ENCODE results near the gene GPR18. TPM values are rescaled to one million over a fixed set of nuclear protein-coding genes. Genes with fewer than 3 reads are reported as not detected.

Gene GPR18
- total RNA-seq, 4 donors from 2014 or later: not detected

DNA sequence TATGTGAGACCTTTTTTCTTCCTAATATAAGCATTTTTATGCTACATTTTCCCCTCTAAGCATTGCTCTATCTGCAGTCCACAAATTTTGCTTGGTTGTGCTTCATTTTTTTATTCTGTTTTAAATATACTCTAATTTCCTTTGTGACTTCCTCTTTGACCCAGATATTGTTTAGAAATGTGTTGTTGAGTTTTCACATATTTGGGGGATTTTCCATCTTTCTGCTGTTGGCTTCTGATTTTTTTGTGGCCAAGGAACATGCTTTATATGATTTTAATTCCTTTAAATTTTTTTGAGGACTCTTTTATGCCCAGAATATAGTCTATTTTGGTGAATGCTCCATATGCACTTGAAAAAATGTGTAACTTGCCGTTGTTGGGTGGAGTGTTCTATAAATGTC lies 34.6 kb downstream of the GPR18 start:
- WGBS: 49% methylated on average over 1 of the region's 1 CpG
- TF ChIP-seq POLR2AphosphoS5 (IDR thresholded peaks at IDR 0.05) (no peak), POLR2A (IDR thresholded peaks at IDR 0.05) (no peak), EP300 (IDR thresholded peaks at IDR 0.05) (no peak)
- TF ChIP-seq, protein P1, sequence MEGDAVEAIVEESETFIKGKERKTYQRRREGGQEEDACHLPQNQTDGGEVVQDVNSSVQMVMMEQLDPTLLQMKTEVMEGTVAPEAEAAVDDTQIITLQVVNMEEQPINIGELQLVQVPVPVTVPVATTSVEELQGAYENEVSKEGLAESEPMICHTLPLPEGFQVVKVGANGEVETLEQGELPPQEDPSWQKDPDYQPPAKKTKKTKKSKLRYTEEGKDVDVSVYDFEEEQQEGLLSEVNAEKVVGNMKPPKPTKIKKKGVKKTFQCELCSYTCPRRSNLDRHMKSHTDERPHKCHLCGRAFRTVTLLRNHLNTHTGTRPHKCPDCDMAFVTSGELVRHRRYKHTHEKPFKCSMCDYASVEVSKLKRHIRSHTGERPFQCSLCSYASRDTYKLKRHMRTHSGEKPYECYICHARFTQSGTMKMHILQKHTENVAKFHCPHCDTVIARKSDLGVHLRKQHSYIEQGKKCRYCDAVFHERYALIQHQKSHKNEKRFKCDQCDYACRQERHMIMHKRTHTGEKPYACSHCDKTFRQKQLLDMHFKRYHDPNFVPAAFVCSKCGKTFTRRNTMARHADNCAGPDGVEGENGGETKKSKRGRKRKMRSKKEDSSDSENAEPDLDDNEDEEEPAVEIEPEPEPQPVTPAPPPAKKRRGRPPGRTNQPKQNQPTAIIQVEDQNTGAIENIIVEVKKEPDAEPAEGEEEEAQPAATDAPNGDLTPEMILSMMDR (IDR thresholded peaks at IDR 0.05): no peak

DNA sequence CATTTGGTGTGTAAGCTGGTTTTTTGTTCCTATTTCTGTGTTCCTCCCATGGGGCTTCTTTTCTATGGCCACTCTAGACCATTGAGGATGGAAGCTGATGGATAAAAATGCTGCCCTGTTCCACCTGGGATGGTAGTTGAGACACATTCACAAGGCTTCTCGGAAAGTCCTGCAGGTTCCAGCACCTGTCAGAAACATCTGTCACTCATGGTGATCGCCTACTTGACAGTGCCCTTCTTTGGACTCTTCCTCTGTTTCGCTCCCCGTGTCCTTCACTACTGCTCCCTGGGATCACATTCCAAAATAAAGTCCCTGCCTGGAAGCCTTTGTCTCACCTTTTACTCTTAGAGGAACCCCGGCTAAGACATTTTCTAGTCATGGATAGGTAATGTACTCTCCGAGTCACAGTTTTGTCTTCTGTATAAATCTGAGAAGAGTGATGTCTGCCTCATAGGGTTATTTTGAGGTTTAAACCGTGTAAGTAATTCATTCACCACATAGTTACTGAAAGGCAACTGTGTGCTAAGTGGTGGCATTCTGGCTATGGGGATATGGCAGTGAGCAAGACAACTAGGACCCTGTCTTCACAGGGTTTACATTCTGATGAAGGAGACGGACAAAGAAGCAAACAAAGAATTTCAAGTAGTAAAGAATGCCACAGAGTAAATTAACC lies 36.5 kb downstream of the GPR18 start:
- H3K4me3 ChIP-seq: no peak overlapping the region
- H3K9me3 ChIP-seq: no peaks in the 10 kb centered on the region
- no peaks in the 10 kb centered on the region for H3K36me3 ChIP-seq
- H3K27me3 ChIP-seq: no peaks in the 10 kb centered on the region
- TF ChIP-seq POLR2AphosphoS5 (IDR thresholded peaks at IDR 0.05) (no peak), POLR2A (IDR thresholded peaks at IDR 0.05) (no peak), EP300 (IDR thresholded peaks at IDR 0.05) (no peak)
- TF ChIP-seq, protein P1 (IDR thresholded peaks at IDR 0.05): no peak
- peaks cover 82% of the 10 kb centered on the region for H3K4me1 ChIP-seq
- no peak for DNase-seq (ENCODE audit: low spot score in 2 of 2)
- 95% methylated on average over 8 of the region's 8 CpGs for WGBS
- no peak overlapping the region for H3K27ac ChIP-seq

More for the DNA sequence above, 34.6 kb downstream of the GPR18 start:
- H3K9me3 ChIP-seq: no peaks in the 10 kb centered on the region
- H3K27ac ChIP-seq: no peak overlapping the region
- peaks cover 77% of the 10 kb centered on the region for H3K4me1 ChIP-seq
- no peak for DNase-seq (ENCODE audit: low spot score in 2 of 2)
- no peaks in the 10 kb centered on the region for H3K36me3 ChIP-seq
- no peak overlapping the region for H3K4me3 ChIP-seq
- no peaks in the 10 kb centered on the region for H3K27me3 ChIP-seq

DNA sequence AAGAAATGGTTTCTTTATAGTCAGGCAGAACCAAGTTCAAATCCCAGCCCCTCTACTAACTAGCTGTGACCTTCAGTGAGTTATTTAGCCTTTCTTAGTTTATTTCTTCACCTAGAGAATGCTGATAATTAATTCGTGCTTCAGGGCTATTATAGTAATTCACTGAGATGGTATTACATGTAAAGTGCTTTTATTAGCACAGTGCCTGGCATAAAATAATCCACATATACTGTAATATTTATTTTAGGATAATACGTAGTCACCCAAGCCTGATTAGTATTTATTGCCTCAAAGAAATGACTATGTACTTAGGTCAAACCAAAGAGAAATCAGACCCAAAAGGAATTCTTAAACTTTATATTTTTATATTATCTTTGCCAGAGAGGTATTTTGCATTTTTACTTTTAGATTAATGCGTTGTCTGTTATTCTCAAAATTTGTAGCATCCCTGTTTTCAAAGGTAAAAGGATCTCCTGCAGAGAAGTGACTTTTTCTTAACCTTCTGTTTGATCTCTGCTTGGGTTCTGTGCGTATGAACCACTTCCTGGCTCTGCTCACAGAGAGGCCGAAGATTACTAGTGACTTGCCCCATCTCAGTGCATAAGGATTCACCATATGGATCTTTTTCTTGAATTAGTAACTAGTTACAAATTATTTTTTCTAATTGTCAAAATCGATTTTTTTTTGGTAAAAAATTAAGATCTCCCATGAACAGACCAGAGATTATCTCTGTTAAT lies 37.8 kb downstream of the GPR18 start:
- Histone ChIP-seq H3K9me3 (no peaks in the 10 kb centered on the region), H3K27ac (no peak overlapping the region), H3K4me3 (no peak overlapping the region), H3K27me3 (no peaks in the 10 kb centered on the region), H3K36me3 (no peaks in the 10 kb centered on the region), H3K4me1 (peaks cover 82% of the 10 kb centered on the region)
- DNase-seq (ENCODE audit: low spot score in 2 of 2): no peak
- 53% methylated on average over 6 of the region's 6 CpGs for WGBS
- TF ChIP-seq, protein P1 (IDR thresholded peaks at IDR 0.05): no peak
- TF ChIP-seq EP300 (IDR thresholded peaks at IDR 0.05) (no peak), POLR2AphosphoS5 (IDR thresholded peaks at IDR 0.05) (no peak), POLR2A (IDR thresholded peaks at IDR 0.05) (no peak)

DNA sequence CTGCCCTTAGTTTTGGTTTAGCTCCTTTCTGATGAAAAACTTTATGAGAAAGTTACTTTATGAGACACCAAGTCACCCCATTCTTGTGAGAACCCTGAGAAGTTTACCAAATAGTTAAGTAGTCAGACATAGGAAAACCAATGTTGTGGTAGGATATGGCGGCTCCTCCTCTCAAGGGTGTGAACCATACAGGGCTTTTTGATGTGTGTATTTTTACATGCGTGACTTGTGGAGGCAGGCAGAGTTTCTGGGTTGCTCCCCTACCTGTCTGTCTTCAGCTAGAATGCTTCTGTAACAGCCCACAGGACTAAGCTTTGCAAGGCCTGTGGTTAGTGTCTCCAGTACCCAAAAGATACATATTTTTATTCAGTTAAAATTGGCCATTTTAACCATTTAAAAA lies 39.2 kb downstream of the GPR18 start:
- Histone ChIP-seq H3K27ac (peak overlapping the region; percentile 55), H3K36me3 (no peaks in the 10 kb centered on the region), H3K27me3 (no peaks in the 10 kb centered on the region), H3K4me3 (no peak overlapping the region), H3K9me3 (no peaks in the 10 kb centered on the region), H3K4me1 (peaks cover 89% of the 10 kb centered on the region)
- WGBS: 67% methylated on average over 2 of the region's 2 CpGs
- no peak for DNase-seq (ENCODE audit: low spot score in 2 of 2)
- no peak for TF ChIP-seq POLR2A (IDR thresholded peaks at IDR 0.05)
- TF ChIP-seq EP300 (IDR thresholded peaks at IDR 0.05): no peak
- TF ChIP-seq, protein P1 (IDR thresholded peaks at IDR 0.05): no peak
- TF ChIP-seq POLR2AphosphoS5 (IDR thresholded peaks at IDR 0.05): no peak

DNA sequence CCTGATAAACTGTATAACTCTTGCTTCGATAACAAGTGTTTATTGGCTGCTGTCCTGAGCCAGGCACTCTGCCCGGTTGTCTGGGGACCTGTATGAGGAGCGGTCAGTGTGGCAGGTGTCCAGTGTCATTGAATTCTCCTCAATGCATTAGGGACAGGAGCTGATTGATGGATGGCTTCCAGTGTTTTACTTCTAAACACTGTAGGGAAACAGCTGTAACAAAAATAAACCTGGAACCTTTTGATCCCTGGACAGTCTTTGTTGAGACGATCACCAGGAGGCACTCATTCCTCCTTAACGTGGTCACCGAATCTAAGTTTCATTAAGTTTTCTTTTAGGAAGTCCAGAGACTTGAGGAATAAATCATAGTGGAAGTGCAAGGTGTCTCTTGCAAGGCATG lies 39.6 kb downstream of the GPR18 start:
- peak overlapping the region; percentile 55 for H3K27ac ChIP-seq
- 25% methylated on average over 6 of the region's 6 CpGs for WGBS

More for the DNA sequence above, 39.6 kb downstream of the GPR18 start:
- no peaks in the 10 kb centered on the region for H3K36me3 ChIP-seq
- H3K4me3 ChIP-seq: no peak overlapping the region
- no peak for TF ChIP-seq POLR2AphosphoS5 (IDR thresholded peaks at IDR 0.05)
- H3K27me3 ChIP-seq: no peaks in the 10 kb centered on the region
- no peaks in the 10 kb centered on the region for H3K9me3 ChIP-seq
- peaks cover 89% of the 10 kb centered on the region for H3K4me1 ChIP-seq
- DNase-seq (ENCODE audit: low spot score in 2 of 2): no peak
